K562 (cell line): ENCODE measurements around the gene TTC27. TPM values are rescaled to one million over a fixed set of nuclear protein-coding genes. Genes with fewer than 3 reads are reported as not detected.

ENCODE experiments used
- ATAC-seq: fragments of 200-7000 bp; cut with Tn5 transposase; 3 replicates; pipeline ENCODE4 v1.9.1; 2020; ENCODE audit warnings: moderate library complexity
- BruUV-seq: library from RNA; stranded (reverse); fragments of 400-500 nt; replicated peaks from 2 replicates; lab custom pipeline; 2021; lab: Mats Ljungman, UMichigan
- CTCF ChIA-PET: fragments of 300-600 bp; formaldehyde crosslinking; extraction: SDS; loops from one replicate; lab custom pipeline; 2021; ENCODE audit warnings: low intra/inter-chr PET ratio; lab: Yijun Ruan, JAX
- POLR2A ChIA-PET: fragments of 300-600, 350-650 bp; sonication (Branson Sonifier 250); formaldehyde crosslinking; extraction: SDS; loops from one replicate; lab custom pipeline; 2021; ENCODE audit warnings: antibody characterized with exemption, inconsistent platforms; lab: Yijun Ruan, JAX
- DNase-seq, 4 experiments: peaks; one replicate each; pipeline versions ENCODE4 v3.0.0 to v3.0.0-alpha.2; 2011 to 2018; ENCODE audit warnings: low spot score in 3 of 4, mixed read lengths in 3 of 4; ENCODE audit errors: extremely low read depth in 1 of 4
- FAIRE-seq: peaks from 2 replicates; lab custom pipeline; 2011; peaks lifted over from hg19 to GRCh38; lab: Jason Lieb, UNC
- H2AFZ ChIP-seq: 2 replicates; pipeline ENCODE4 v1.6.0; 2011; ENCODE audit warnings: low read depth, low read length, control low read depth, inconsistent platforms
- H3K27ac ChIP-seq: fragments of 200-600 bp; 3 replicates; pipeline ENCODE4 v1.8.0; 2011; ENCODE audit warnings: low read depth, mild to moderate bottlenecking, control low read depth, inconsistent platforms, low read length, moderate library complexity, mixed read lengths; ENCODE audit errors: extremely low read depth
- H3K27me3 ChIP-seq, 2 experiments: fragments of 300-600 bp in 1 of 2; 2 replicates in 1 of 2; 3 replicates in 1 of 2; pipeline versions ENCODE4 v1.6.0 to v1.8.0; 2011; ENCODE audit warnings: inconsistent platforms in 2 of 2, low read length in 2 of 2, mild to moderate bottlenecking in 1 of 2, mixed read lengths in 1 of 2, moderate library complexity in 1 of 2; ENCODE audit not compliant: control insufficient read depth in 2 of 2, insufficient read depth in 2 of 2
- H3K36me3 ChIP-seq: fragments of 300-600 bp; 3 replicates; pipeline ENCODE4 v1.8.0; 2011; ENCODE audit warnings: mild to moderate bottlenecking, low read length, inconsistent platforms; ENCODE audit not compliant: control insufficient read depth, insufficient read depth
- H3K4me1 ChIP-seq, 2 experiments: fragments of 200-600 bp in 1 of 2; replicated peaks in 1 of 2; 2 replicates in 1 of 2; 3 replicates in 1 of 2; pipeline versions ENCODE4 v1.5.1 to v1.8.0; 2011; ENCODE audit warnings: inconsistent platforms in 2 of 2, low read length in 2 of 2, mild to moderate bottlenecking in 1 of 2, mixed read lengths in 1 of 2, moderate library complexity in 1 of 2; ENCODE audit not compliant: control insufficient read depth in 2 of 2, insufficient read depth in 2 of 2
- H3K4me2 ChIP-seq: 2 replicates; pipeline ENCODE4 v1.6.1; 2011; ENCODE audit warnings: low read length, control low read depth, inconsistent platforms, mixed read lengths; ENCODE audit not compliant: insufficient read depth
- H3K4me3 ChIP-seq: fragments of 200-600 bp; sonication (generic), shearing (Covaris generic); 2 replicates; pipeline ENCODE4 v1.5.1; 2016; ENCODE audit warnings: control low read depth, inconsistent platforms
- H3K79me2 ChIP-seq: fragments of 200-600 bp; 3 replicates; pipeline ENCODE4 v1.8.0; 2011; ENCODE audit warnings: low read length, inconsistent platforms; ENCODE audit not compliant: control insufficient read depth, insufficient read depth
- H3K9ac ChIP-seq, 2 experiments: 2 replicates each; pipeline versions ENCODE4 v1.6.0 to v1.6.1; 2011; ENCODE audit warnings: low read depth in 2 of 2, low read length in 2 of 2, control low read depth in 1 of 2, inconsistent platforms in 1 of 2, mild to moderate bottlenecking in 1 of 2, mixed read lengths in 1 of 2; ENCODE audit not compliant: insufficient read depth in 1 of 2
- H3K9me1 ChIP-seq: one replicate; pipeline ENCODE4 v1.6.0; 2011; ENCODE audit warnings: inconsistent platforms, mild to moderate bottlenecking, low read length, moderate library complexity; ENCODE audit not compliant: control insufficient read depth, insufficient read depth
- H3K9me3 ChIP-seq: replicated peaks from 2 replicates; pipeline ENCODE4 v1.5.1; 2011; ENCODE audit warnings: low read depth, low read length, inconsistent platforms; ENCODE audit not compliant: control insufficient read depth, insufficient read depth
- H4K20me1 ChIP-seq: replicated peaks from 2 replicates; pipeline ENCODE4 v1.6.1; 2011; ENCODE audit warnings: low read length, inconsistent platforms, mixed read lengths; ENCODE audit not compliant: control insufficient read depth, insufficient read depth
- CAMTA2 ChIP-seq: fragments of 250-450 bp; sonication (Bioruptor Pico); conservative IDR thresholded peaks from 2 replicates; pipeline ENCODE4 v1.5.1; 2022
- CEBPZ ChIP-seq: fragments of 150-350 bp; IDR thresholded peaks from 2 replicates; pipeline ENCODE4 v1.6.1; 2014; ENCODE audit warnings: low read depth, mild to moderate bottlenecking, low read length, borderline replicate concordance
- DLX4 ChIP-seq: fragments of 250-450 bp; sonication (Bioruptor Pico); IDR thresholded peaks from 2 replicates; pipeline ENCODE4 v1.6.1; 2021; ENCODE audit warnings: mild to moderate bottlenecking
- KLF6 ChIP-seq: fragments of 250-450 bp; sonication (Bioruptor Pico); IDR thresholded peaks from 2 replicates; pipeline ENCODE4 v1.4.0; 2020; ENCODE audit warnings: mild to moderate bottlenecking, moderate library complexity, borderline replicate concordance
- NFIC ChIP-seq: fragments of 450-650 bp; IDR thresholded peaks from 2 replicates; pipeline ENCODE4 v1.6.1; 2017; ENCODE audit warnings: mild to moderate bottlenecking, inconsistent platforms
- RBFOX2 ChIP-seq: fragments of 200-400 bp; formaldehyde crosslinking; IDR thresholded peaks from 2 replicates; pipeline ENCODE4 v1.6.1; 2017; ENCODE audit warnings: low read depth, mild to moderate bottlenecking, low read length, moderate library complexity
- SMARCA5 ChIP-seq: fragments of 450-650 bp; IDR thresholded peaks from 2 replicates; pipeline ENCODE4 v1.6.1; 2016
- ZEB2 ChIP-seq: fragments of 450-650 bp; IDR thresholded peaks from 2 replicates; pipeline ENCODE4 v1.6.1; 2016
- whole genome bisulfite sequencing: fragments of 100-300 bp; shearing (Covaris generic); methylation state at CpG from one replicate; pipeline ENCODE4 v1.1.6; 2016; ENCODE audit warnings: low coverage, mixed read lengths; ENCODE audit not compliant: insufficient coverage; ENCODE audit errors: missing lambda C conversion rate; 5-methylcytosine and 5-hydroxymethylcytosine counted together
- in situ Hi-C: fragments of 300-500 bp; cut with MboI; formaldehyde crosslinking; loops from 4 replicates; pipeline ENCODE4 v1.15.0; 2018; ENCODE audit warnings: inconsistent platforms, mixed read lengths
- intact Hi-C: fragments of 100-400 bp; cut with micrococcal nuclease; formaldehyde crosslinking; loops from 2 replicates; pipeline ENCODE4 v1.14.2; 2022
- polyA plus RNA-seq, 8 experiments: library from polyadenylated mRNA; depleted of rRNA in 4 of 8; stranded (reverse) in 5 of 8; unstranded in 3 of 8; fragments of >200 nt; fragmentation: Nextera tagmentation in 2 of 8; fragmentation: Illumina TruSeq in 1 of 8; extraction: Ambion mirVana in 2 of 8; extraction: Trizol in 1 of 8; gene quantifications; 2 replicates each; pipeline versions ENCODE4 v1.2.1 to v1.2.3, GENCODE V29; 2011 to 2014; ENCODE audit warnings: inconsistent platforms in 1 of 8, missing spikeins in 1 of 8
- total RNA-seq, 7 experiments: library from RNA; depleted of rRNA in 6 of 7; stranded (reverse); fragments of >200 nt in 6 of 7; fragmentation: Illumina TruSeq in 2 of 7; extraction: Trizol in 2 of 7; gene quantifications; 2 replicates each; pipeline versions ENCODE4 v1.2.1 to v1.2.3, GENCODE V29; 2011 to 2021; ENCODE audit warnings: low replicate concordance in 1 of 7
- TF ChIP-seq, protein P1 (sequence below), 2 experiments: fragments of 150-350 bp in 1 of 2; IDR thresholded peaks; 2 replicates each; pipeline ENCODE4 v1.6.1; 2012 to 2016; ENCODE audit warnings: low read depth in 2 of 2, low read length in 2 of 2, mild to moderate bottlenecking in 1 of 2, moderate library complexity in 1 of 2
- TF ChIP-seq, protein P2 (sequence below): fragments of 450-650 bp; IDR thresholded peaks from 2 replicates; pipeline ENCODE4 v1.6.1; 2016

Gene TTC27
- total and polyA plus RNA-seq, 9 of the 15 experiments (the other 6 are each of a cell fraction or from before 2014, with no cell fraction given), result 44.3 to 93.4 (median 57.3) TPM

DNA sequence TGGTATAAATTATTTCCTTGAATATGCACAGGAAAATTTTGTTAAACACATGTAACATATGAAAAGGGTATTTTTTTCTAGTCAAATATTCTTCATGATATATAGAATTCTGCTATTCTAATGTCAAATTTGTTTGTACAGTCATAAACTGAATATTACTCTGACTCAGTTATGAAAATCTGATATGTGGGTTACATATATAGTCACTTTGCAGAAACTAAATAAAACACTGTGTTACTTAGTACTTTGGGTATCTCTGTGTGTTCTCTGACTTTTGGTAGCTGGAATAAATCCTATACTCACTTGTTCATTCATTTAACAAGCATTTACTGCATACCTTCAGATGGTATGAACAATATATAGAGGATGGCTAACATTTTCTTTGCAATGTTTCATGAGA is 159.4 kb downstream of the TTC27 start (continued):
- TF ChIP-seq, protein P1, sequence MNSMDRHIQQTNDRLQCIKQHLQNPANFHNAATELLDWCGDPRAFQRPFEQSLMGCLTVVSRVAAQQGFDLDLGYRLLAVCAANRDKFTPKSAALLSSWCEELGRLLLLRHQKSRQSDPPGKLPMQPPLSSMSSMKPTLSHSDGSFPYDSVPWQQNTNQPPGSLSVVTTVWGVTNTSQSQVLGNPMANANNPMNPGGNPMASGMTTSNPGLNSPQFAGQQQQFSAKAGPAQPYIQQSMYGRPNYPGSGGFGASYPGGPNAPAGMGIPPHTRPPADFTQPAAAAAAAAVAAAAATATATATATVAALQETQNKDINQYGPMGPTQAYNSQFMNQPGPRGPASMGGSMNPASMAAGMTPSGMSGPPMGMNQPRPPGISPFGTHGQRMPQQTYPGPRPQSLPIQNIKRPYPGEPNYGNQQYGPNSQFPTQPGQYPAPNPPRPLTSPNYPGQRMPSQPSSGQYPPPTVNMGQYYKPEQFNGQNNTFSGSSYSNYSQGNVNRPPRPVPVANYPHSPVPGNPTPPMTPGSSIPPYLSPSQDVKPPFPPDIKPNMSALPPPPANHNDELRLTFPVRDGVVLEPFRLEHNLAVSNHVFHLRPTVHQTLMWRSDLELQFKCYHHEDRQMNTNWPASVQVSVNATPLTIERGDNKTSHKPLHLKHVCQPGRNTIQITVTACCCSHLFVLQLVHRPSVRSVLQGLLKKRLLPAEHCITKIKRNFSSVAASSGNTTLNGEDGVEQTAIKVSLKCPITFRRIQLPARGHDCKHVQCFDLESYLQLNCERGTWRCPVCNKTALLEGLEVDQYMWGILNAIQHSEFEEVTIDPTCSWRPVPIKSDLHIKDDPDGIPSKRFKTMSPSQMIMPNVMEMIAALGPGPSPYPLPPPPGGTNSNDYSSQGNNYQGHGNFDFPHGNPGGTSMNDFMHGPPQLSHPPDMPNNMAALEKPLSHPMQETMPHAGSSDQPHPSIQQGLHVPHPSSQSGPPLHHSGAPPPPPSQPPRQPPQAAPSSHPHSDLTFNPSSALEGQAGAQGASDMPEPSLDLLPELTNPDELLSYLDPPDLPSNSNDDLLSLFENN (IDR thresholded peaks at IDR 0.05; ENCODE audit: low read depth in 2 of 2, low read length in 2 of 2), result no peak
- TF ChIP-seq KLF6, result no peak

DNA sequence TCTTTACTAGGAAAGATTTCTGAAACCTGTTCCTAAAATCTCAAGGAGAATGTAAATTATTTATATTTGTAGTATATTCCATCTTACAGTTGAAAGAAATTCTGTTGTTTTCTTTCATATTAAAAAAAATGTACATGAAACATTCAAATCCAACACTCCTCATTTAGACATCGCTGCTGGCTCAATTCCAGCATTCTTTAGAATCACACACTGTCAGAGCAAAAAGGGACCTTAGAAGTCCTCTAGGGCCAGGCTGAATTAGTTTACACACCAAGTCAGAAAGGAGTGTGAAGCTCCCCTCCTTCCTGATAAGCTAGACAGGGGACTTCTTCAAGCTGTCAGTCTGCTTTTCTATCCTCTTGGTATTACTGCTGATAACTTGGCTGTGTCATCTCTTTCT is 160.3 kb downstream of the TTC27 start:
- Histone ChIP-seq H3K4me2 (no peak overlapping the region), H3K27me3 (no peaks in the 10 kb centered on the region), H4K20me1 (no peaks in the 10 kb centered on the region), H3K36me3 (peaks cover 31% of the 10 kb centered on the region), H3K79me2 (no peaks in the 10 kb centered on the region), H3K4me3 (no peak overlapping the region), H3K9me1 (no peaks in the 10 kb centered on the region), H3K9me3 (no peaks in the 10 kb centered on the region), H3K9ac (no peak overlapping the region), H3K27ac (no peak overlapping the region), H2AFZ (no peak overlapping the region), H3K4me1 (peaks cover 0 to 3% of the 10 kb centered on the region in 2 experiments; a peak in 1 of 5 replicates)
- ChIA-PET POLR2A (no interaction called here), CTCF (no interaction called here)
- FAIRE-seq (no peak), DNase-seq (peak in 1 of 4 experiments; percentile 13), ATAC-seq (no peak; the same call in 2 of the 3 replicates)
- intact Hi-C loops (no loop called here), in situ Hi-C loops (no loop called here)
- WGBS, result 92% methylated on average over 1 of the region's 1 CpG
- no TSS peak for BruUV-seq
- TF ChIP-seq NFIC (peak; percentile 34), ZEB2 (no peak), CAMTA2 (CRISPR knock-in tag) (no peak), SMARCA5 (no peak), DLX4 (CRISPR knock-in tag) (no peak), CEBPZ (no peak), RBFOX2 (no peak)
- TF ChIP-seq, protein P2, sequence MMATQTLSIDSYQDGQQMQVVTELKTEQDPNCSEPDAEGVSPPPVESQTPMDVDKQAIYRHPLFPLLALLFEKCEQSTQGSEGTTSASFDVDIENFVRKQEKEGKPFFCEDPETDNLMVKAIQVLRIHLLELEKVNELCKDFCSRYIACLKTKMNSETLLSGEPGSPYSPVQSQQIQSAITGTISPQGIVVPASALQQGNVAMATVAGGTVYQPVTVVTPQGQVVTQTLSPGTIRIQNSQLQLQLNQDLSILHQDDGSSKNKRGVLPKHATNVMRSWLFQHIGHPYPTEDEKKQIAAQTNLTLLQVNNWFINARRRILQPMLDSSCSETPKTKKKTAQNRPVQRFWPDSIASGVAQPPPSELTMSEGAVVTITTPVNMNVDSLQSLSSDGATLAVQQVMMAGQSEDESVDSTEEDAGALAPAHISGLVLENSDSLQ, result peak; percentile 32
